Heart left ventricle (tissue), 13 donors: ENCODE results near the gene PARD3.

Source experiments
- CTCF ChIP-seq, 12 donors: fragments of 200-600 bp; sonication (generic) in 4 of 12; IDR thresholded peaks; one replicate each; pipeline versions ENCODE4 v1.5.0 to v1.8.0; 2018 to 2022; ENCODE audit warnings: antibody characterized with exemption in 12 of 12, mild to moderate bottlenecking in 5 of 12
- POLR2A ChIP-seq, 2 donors: fragments of 450-650 bp; IDR thresholded peaks; one replicate each; pipeline ENCODE4 v1.6.1; 2017; ENCODE audit warnings: antibody characterized with exemption in 2 of 2, mild to moderate bottlenecking in 2 of 2, moderate library complexity in 2 of 2
- donor health status: ischemic (EF 13 %, LVEDD 7.1; RV severe dilation, severe dysfunction).
- donor health status: DM: no; HTN: yes; CAD: no.
- donor health status: DM: no; HTN: no; CAD: no.
- donor health status: ischemic (EF 25% LVEDD 6.9; RV normal size, moderate dysfunction).
- donor health status: ischemic (EF 25% LVEDD 5.7; RV mildly dilated, moderate dysfunction).
- donor health status: ischemic (EF 35%, LVEDD 5.7; RV mildly dilated, moderate dysfunction).
- donor health status: nonischemic (EF 11% LVEDD 7.7; RV severe dilation, severe dysfunction).
- donor health status: DM: yes; HTN: yes; CAD: no.
- donor health status: PGD.
- donor health status: ischemic (EF 29% LVEDD 5.4; RV normal size, mild dysfunction).
- donor health status: nonischemic (EF 23%, LVEDD 6.1; RV moderate dilation, normal function).

DNA sequence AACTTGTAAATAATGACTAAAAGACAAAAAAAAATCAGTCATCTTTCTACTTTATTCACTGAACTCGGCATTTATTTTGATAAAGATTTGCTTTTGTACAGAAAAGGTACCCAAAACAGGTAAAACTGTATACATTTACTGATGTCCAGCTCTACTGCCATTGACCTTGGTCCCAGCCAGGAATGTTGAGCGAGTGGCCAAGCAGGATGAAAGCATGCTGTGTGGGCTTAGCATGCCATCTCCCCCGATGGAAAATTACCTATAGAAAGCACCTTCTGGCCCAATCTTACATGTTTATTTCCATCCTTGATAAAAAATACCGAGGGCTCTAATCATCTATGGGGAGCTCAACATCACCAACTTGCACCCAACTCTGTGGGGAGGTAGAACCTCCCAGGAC lies 6.8 kb downstream of the PARD3 start:
- TF ChIP-seq CTCF (IDR thresholded peaks at IDR 0.05) (no peak), POLR2A (IDR thresholded peaks at IDR 0.05) (no peak)
